AG09319 (cell line): ENCODE measurements around the gene ARHGAP10.

Source experiments
- DNase-seq: peaks from one replicate; pipeline ENCODE4 v3.0.0-alpha.2; 2010; ENCODE audit warnings: low read depth; ENCODE audit errors: extremely low read depth
- TF ChIP-seq, protein P1 (sequence below): IDR thresholded peaks from 2 replicates; pipeline ENCODE4 v1.5.1; 2011; ENCODE audit warnings: low read depth, mild to moderate bottlenecking, inconsistent platforms, low read length, moderate library complexity

ARHGAP10 gene

DNA sequence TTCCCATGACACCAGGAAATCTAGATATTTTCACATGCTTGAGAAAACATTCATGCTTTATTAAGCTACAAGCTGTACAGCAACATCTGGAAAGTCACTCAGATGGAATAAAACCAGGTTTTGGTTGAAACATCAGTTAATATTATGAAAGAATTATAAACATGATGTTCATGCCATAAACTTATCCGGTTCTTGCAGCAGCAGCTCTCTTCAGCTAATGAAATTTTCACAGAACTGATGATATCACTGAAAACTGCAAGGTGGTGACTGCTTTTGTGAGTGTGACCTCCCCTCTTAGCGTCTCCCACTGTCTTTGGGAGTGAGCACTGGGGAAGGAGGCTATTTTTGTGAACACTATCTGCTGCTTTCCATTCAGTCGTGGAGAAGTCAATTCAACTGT is 56.9 kb downstream of the ARHGAP10 start:
- TF ChIP-seq, protein P1, sequence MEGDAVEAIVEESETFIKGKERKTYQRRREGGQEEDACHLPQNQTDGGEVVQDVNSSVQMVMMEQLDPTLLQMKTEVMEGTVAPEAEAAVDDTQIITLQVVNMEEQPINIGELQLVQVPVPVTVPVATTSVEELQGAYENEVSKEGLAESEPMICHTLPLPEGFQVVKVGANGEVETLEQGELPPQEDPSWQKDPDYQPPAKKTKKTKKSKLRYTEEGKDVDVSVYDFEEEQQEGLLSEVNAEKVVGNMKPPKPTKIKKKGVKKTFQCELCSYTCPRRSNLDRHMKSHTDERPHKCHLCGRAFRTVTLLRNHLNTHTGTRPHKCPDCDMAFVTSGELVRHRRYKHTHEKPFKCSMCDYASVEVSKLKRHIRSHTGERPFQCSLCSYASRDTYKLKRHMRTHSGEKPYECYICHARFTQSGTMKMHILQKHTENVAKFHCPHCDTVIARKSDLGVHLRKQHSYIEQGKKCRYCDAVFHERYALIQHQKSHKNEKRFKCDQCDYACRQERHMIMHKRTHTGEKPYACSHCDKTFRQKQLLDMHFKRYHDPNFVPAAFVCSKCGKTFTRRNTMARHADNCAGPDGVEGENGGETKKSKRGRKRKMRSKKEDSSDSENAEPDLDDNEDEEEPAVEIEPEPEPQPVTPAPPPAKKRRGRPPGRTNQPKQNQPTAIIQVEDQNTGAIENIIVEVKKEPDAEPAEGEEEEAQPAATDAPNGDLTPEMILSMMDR = no peak
- peak; percentile 28 for DNase-seq

DNA sequence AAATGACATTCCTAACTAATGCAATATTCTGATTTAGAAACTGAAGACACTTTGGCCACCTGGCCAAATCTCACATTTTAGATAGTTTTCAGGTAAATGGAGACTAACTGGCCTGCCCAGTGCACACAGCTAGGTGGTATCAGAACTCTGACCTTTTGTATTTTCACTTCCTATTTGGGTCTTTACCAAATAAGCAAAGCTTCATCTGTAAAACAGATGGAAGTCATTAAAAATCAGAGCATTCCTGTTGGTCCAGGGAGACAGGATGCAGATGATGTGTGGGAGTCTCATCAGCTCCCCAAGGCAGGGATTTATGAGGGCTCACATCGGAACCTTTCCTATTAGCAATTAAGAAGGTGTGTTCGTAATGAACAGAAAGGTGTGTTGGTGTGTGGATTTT is 57.7 kb downstream of the ARHGAP10 start:
- no peak for DNase-seq
- TF ChIP-seq, protein P1 = no peak

DNA sequence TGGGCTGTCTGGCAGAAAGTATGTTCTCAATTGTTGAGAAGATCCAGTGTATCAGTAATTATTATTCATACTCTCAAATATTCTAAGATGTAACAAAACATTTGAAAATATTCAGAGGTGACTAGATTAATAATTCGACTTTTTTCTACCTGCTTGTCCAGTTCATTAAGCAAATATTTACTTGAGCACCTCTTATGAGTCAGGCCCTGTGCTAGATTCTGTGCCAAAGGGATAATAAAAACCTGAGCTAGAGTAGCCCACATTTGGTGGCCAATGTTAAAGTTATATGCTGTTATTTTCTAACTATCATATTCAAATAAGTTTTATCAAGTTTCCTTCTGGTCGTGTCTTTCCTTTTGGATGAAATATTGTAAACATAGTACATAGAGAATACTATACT is 58.5 kb downstream of the ARHGAP10 start:
- no peak for DNase-seq
- TF ChIP-seq, protein P1 = no peak

DNA sequence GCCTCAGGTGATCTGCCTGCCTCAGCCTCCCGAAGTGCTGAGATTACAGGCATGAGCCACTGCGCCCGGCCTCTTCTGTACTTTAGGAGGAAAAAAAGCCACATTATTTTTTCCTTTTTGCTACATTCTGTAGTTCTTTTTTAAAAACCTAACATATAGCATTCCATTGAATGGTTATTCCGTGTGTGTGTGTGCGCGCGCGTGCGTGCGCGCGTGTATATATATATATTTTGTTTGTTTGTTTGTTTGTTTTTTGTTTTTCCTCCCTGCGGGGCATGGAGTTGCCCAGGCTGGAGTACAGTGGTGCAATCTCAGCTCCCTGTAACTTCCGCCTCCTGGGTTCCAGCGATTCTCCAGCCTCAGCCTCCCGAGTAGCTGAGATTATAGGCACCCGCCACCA is 59.5 kb downstream of the ARHGAP10 start:
- TF ChIP-seq, protein P1 = no peak
- DNase-seq = no peak

DNA sequence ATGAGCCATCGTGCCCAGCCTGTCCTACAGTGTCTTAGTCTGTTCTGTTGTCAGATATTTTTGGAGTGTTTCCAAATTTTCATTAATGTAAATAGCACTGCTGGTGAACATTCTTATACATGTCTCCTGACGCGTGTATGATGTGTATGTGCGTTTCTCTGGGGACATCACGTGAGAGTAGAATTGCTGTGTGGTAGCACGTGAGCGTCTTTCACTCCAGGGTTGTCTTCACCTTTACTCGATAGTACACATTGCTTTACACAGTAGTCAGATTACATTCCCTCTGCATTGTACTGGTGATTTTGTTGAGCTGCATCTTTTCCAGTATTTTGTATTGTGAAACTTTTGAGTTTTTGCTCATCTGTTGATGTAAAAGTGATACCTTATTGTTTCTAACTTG is 60.0 kb downstream of the ARHGAP10 start:
- no peak for DNase-seq
- TF ChIP-seq, protein P1 = no peak

DNA sequence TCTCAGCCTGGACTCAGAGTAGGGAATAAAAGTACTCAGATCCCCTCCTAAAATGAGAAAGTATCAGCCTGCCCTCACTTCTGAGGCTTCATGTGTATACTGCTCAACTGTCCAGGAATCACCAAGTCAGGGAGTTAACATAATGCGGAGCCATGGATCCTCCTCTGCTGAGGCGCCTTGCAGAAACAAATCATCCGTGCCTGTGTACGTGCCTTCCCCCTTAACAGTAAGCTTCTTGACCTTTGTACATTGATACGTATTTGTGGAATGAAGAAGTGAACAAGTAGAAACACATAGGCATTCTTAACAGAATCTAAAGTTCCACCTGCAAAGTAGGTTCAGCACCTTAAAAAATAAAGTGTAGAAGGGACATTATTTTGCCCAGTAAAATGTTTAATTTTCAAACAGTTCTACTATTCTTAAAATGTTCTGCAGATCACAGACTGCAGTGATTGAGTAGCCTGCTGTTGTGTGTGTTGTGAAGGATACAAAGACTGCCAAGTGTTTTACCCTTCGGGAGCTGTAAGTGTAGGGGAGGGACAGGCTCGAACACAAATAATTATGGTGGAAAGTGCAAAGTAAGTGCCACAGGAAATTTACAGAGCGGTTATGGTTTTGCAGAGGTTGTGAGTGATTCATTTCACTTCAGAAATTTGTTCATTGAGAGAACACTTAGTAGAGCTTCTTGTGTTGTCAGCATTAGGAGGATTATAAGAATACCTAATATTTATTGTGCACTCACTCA is 61.9 kb downstream of the ARHGAP10 start:
- TF ChIP-seq, protein P1 = no peak
- DNase-seq = no peak

DNA sequence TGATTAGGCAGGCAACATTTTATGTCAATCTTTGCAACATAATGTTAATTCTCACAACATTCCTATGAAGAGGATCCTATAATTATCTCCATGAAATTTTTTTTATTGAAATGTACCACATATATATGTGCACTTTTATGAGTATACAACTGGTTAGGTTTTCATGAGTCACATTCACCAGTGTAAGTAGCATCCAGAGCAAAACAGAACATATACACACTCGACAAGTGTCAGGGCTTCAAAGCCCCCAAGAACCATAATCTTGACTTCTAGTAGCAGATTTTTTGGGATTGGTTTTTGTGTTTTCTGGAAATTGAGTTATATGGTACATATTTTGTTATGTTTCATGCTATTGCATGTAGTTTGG is 62.4 kb downstream of the ARHGAP10 start:
- no peak for DNase-seq
- TF ChIP-seq, protein P1 = no peak
